Measurements from ENCODE around the gene KLK12.
A peak's percentile ranks its signal among the peaks of the same experiment; 100 is the strongest.
"Not testable (repeated sequence)": the region's sequence is repeated elsewhere in the genome, so short reads cannot be mapped to it uniquely, and the experiment has no call there.

Gene KLK12

GRCh38 chr19:51016798-51017683, 17.8 kb downstream of the KLK12 start:
- FAIRE-seq = no peak
- peak; percentile 67 for DNase-seq (ENCODE audit: low spot score)

- FAIRE-seq = no peak
- DNase-seq (ENCODE audit: low spot score) = no peak
Observed at GRCh38 chr19:51015691-51016267, 19.0 kb downstream of the KLK12 start.

DNA sequence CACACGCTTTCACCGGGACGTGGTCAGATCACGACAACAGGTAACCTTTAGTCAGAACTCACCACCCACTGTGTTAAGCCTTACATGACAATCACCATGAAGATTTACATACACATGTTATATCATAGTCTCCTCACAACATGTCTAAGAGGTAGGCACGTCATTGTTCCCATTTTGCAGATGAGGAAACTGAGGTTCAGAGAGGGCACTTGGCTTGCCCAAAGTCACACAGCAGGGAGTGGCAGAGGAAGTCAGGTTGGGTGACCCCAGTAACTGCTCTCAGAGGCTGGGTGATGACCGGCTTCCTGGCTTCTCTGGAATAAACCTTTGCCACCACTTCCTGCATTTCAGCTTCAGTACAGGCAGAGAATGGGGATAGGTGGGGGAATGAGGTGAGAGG, 20.6 kb downstream of the KLK12 start:
- no peak for FAIRE-seq
- no peak for DNase-seq (ENCODE audit: low spot score)

DNA sequence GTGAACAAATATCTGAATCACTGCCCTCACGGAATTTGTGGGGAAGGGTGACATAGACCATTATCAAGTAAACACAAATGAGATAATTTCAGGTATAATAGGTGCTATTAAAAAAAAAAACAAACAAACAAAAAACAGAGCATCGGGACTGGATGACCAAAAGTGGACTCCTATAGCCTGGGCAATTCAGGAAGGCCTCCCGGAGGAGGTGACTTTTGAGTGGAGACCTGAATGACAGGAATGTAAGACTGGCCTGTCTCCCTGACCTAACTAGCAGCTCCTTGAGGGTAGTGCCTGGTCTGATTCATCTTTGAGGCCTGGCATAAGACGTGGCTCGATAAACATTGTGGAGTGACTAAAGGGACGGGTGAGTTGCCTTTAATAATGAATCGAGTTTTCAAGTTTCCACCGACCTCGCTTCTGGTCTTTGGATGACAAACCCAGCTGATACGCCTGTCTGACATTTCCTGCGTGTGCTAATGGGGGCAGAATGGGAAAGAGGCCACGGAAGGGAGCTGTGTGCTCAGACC, 22.1 kb downstream of the KLK12 start:
- no peak for FAIRE-seq
- DNase-seq (ENCODE audit: low spot score) = no peak

- FAIRE-seq (no peak), DNase-seq (ENCODE audit: low spot score) (no peak)
Observed at GRCh38 chr19:51010066-51010795, 24.6 kb downstream of the KLK12 start.

GRCh38 chr19:51009061-51009891, 25.5 kb downstream of the KLK12 start:
- no peak for FAIRE-seq
- no peak for DNase-seq (ENCODE audit: low spot score)

DNA sequence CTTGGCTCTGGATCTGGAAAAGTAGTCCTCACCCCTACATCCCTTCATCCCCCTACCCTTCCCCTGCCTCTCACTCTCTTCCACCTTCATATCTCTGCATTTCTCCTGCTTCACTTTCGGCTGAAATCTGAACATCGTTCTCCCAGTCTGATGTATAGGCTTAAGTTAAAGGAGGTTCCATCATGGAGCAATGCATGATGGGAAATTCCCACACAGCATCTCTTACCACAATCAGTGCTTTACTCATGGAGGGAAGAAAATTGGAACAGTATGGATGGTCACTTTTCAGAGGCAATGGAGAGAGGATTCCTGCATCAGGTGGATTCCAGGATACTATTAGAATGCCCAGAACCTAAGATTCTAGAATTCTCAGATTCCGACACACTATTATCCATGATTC, 27.3 kb downstream of the KLK12 start:
- FAIRE-seq (no peak), DNase-seq (ENCODE audit: low spot score) (no peak)

DNA sequence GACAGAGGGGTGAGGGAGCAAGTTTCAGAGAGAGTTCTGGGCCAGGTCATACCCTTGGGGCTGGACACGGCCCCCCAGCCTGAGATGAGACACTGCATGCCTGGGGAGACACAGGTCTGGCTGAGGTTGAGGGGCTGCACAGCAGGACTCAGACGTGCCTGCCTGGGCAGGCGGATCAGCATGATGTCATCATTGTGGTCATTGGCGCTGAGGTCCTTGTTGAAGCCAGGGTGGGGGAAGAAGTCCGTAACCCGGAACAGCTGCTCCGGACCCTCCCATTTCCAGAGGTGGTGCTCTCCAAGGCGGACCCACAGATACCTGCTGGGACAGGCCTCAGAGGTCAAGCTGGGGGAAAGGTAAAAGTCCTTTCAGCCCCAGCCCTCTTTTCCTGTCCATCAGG, 28.4 kb downstream of the KLK12 start:
- no peak for DNase-seq (ENCODE audit: low spot score)
- FAIRE-seq = peak; percentile 79

- FAIRE-seq (no peak), DNase-seq (ENCODE audit: low spot score) (no peak)
Observed at GRCh38 chr19:51005248-51005647, 29.6 kb downstream of the KLK12 start.

- FAIRE-seq = no peak
- DNase-seq (ENCODE audit: low spot score) = no peak
Observed at GRCh38 chr19:51003316-51003715, 31.5 kb downstream of the KLK12 start.

GRCh38 chr19:51002542-51003311, 32.1 kb downstream of the KLK12 start:
- DNase-seq (ENCODE audit: low spot score) = no peak
- FAIRE-seq = no peak

GRCh38 chr19:51002089-51002532, 32.7 kb downstream of the KLK12 start:
- FAIRE-seq (no peak), DNase-seq (ENCODE audit: low spot score) (no peak)

- FAIRE-seq (no peak), DNase-seq (ENCODE audit: low spot score) (no peak)
Observed at GRCh38 chr19:51001515-51001914, 33.3 kb downstream of the KLK12 start, which contains the start of gene KLK8. Gene KLK8, minus strand, starts transcription at chr19:51001604. Its CDS starts 437 bp downstream, at chr19:51001167.

GRCh38 chr19:51000981-51001380, 33.8 kb downstream of the KLK12 start:
- DNase-seq (ENCODE audit: low spot score) (no peak), FAIRE-seq (no peak)

- FAIRE-seq (peak; percentile 40), DNase-seq (ENCODE audit: low spot score) (no peak)
Observed at GRCh38 chr19:51000426-51000825, 34.4 kb downstream of the KLK12 start.

GRCh38 chr19:50998686-50999085, 36.1 kb downstream of the KLK12 start:
- FAIRE-seq (no peak), DNase-seq (ENCODE audit: low spot score) (no peak)

DNA sequence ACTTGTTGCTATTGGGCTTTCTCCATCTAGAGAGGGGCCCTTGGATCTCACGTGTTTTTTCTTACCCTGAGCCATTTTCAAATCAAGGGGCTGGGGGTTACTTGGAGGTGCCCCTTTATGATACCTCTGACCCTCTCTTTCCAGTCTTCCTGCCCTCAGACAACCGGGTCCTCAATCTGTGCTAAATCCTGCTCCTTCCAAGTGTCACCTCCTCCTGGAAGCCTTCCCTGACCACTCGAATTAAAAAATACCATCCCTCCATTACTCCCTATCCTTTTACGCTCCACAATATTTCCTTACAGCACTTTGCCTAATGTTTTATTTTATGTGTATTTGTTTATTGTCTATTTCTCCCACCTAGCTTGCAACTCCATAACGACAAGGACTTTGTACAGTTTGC, 36.7 kb downstream of the KLK12 start:
- DNase-seq (ENCODE audit: low spot score) = no peak
- no peak for FAIRE-seq

DNA sequence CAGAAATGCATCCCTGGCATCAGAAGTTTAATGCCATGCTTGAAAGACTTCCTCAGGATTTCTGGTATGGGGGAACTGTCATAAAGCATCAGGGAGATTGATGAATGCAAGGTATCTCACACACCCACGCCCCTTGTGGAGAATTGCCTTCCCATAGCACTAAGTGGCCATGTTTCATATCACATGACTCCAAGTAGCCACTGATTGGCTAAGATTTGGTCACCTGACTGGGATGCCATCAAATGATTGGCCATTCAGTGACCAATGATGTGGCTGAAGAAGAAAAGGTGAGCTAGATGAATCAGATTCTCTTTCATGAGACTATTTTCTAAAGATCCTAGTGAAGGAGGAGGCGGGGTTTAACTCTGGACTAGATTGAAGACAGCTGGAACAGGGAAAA, 40.7 kb downstream of the KLK12 start:
- FAIRE-seq = no peak
- DNase-seq (ENCODE audit: low spot score) = no peak

DNA sequence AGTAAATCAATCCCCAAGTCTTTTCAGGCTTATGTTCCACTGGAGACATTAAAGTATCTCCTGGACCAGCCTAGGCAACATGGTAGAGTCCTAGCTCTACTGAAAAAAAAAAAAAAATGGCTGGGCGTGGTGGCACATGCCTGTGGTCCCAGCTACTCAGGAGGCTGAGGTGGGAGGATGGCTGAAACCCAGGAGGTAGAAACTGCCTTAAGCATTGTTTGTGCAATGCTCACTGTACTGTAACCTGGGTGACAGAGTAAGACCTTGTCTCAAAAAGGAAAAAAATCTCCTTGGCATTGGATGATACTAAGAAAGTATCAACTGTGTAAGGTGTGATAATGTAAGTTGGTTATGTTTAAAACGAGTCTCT, 42.2 kb downstream of the KLK12 start:
- DNase-seq (ENCODE audit: low spot score) (no peak), FAIRE-seq (no peak)

- FAIRE-seq; DNase-seq (ENCODE audit: low spot score): not testable (repeated sequence)
Observed at GRCh38 chr19:50984416-50984815, 50.4 kb downstream of the KLK12 start.
